GM12878 (cell line): ENCODE measurements around the gene ZDHHC19. TPM values are rescaled to one million over a fixed set of nuclear protein-coding genes. Genes with fewer than 3 reads are reported as not detected.

Source experiments
- ATAC-seq: fragments of 200-7000 bp; cut with Tn5 transposase; 3 replicates; pipeline ENCODE4 v1.9.1; 2020; ENCODE audit warnings: mild to moderate bottlenecking, moderate library complexity
- BruUV-seq: library from RNA; stranded (reverse); fragments of 400-500 nt; replicated peaks from 2 replicates; lab custom pipeline; 2021; lab: Mats Ljungman, UMichigan
- CTCF ChIA-PET: fragments of 300-600 bp; sonication (Branson Sonifier 250); formaldehyde crosslinking; extraction: SDS; loops from one replicate; lab custom pipeline; 2021; ENCODE audit warnings: inconsistent platforms; lab: Yijun Ruan, JAX
- POLR2A ChIA-PET: fragments of 350-600 bp; formaldehyde crosslinking; extraction: SDS; loops from one replicate; lab custom pipeline; 2021; ENCODE audit warnings: inconsistent platforms; lab: Charles Lee
- RAD21 ChIA-PET: fragments of 300-600 bp; sonication (Branson Sonifier 250); formaldehyde crosslinking; loops from one replicate; lab custom pipeline; 2023; ENCODE audit warnings: antibody characterized with exemption; ENCODE audit not compliant: unreplicated experiment; lab: Charles Lee
- SMC1A ChIA-PET: fragments of 300-600 bp; sonication (Branson Sonifier 250); formaldehyde crosslinking; loops from one replicate; lab custom pipeline; 2023; ENCODE audit not compliant: unreplicated experiment, uncharacterized antibody; lab: Charles Lee
- DNase-seq: peaks from one replicate; pipeline ENCODE4 v3.0.0-alpha.2; 2011; ENCODE audit warnings: low read depth, low spot score
- FAIRE-seq: peaks from 3 replicates; lab custom pipeline; 2011; peaks lifted over from hg19 to GRCh38; lab: Jason Lieb, UNC
- H2AFZ ChIP-seq: 2 replicates; pipeline ENCODE4 v1.6.0; 2011; ENCODE audit warnings: low read depth, low read length, control low read depth; ENCODE audit not compliant: control insufficient read depth
- H3K27ac ChIP-seq: 2 replicates; pipeline ENCODE4 v1.5.1; 2011; ENCODE audit warnings: control low read depth; ENCODE audit not compliant: control insufficient read depth, insufficient read depth
- H3K27me3 ChIP-seq, 2 experiments: replicated peaks in 1 of 2; 2 replicates each; pipeline versions ENCODE4 v1.6.0 to v1.6.1; 2011; ENCODE audit warnings: low read length in 1 of 2; ENCODE audit not compliant: control insufficient read depth in 2 of 2, insufficient read depth in 2 of 2
- H3K36me3 ChIP-seq, 2 experiments: 2 replicates each; pipeline ENCODE4 v1.5.1; 2011; ENCODE audit warnings: low read length in 1 of 2; ENCODE audit not compliant: control insufficient read depth in 2 of 2, insufficient read depth in 2 of 2
- H3K4me1 ChIP-seq: 2 replicates; pipeline ENCODE4 v1.6.1; 2011; ENCODE audit warnings: mild to moderate bottlenecking, low read length, moderate library complexity, mixed read lengths; ENCODE audit not compliant: control insufficient read depth, insufficient read depth
- H3K4me2 ChIP-seq: 2 replicates; pipeline ENCODE4 v1.6.0; 2011; ENCODE audit warnings: control low read depth; ENCODE audit not compliant: control insufficient read depth, insufficient read depth
- H3K4me3 ChIP-seq: fragments of 200-600 bp; sonication (generic); 2 replicates; pipeline ENCODE4 v1.5.1; 2016
- H3K79me2 ChIP-seq: 2 replicates; pipeline ENCODE4 v1.6.0; 2011; ENCODE audit warnings: low read length; ENCODE audit not compliant: control insufficient read depth, insufficient read depth
- H3K9ac ChIP-seq: 2 replicates; pipeline ENCODE4 v1.8.0; 2011; ENCODE audit warnings: low read length, control low read depth, mixed read lengths; ENCODE audit not compliant: control insufficient read depth, insufficient read depth
- H3K9me3 ChIP-seq: replicated peaks from 3 replicates; pipeline ENCODE4 v1.5.1; 2011; ENCODE audit warnings: mild to moderate bottlenecking, low read length; ENCODE audit not compliant: control insufficient read depth, insufficient read depth
- H4K20me1 ChIP-seq: 2 replicates; pipeline ENCODE4 v1.6.0; 2011; ENCODE audit not compliant: control insufficient read depth, insufficient read depth
- BHLHE40 ChIP-seq, 2 experiments: fragments of 450-650 bp in 1 of 2; IDR thresholded peaks; 2 replicates each; pipeline ENCODE4 v1.6.1; 2011 to 2017; ENCODE audit warnings: low read depth in 2 of 2, borderline replicate concordance in 1 of 2, improper control_type of control experiment in 1 of 2, low read length in 1 of 2, mild to moderate bottlenecking in 1 of 2
- WGBS: methylation state at CpG from one replicate; pipeline ENCODE4 v1.1.6; 2016; ENCODE audit warnings: low lambda C conversion rate; ENCODE audit not compliant: insufficient replicate concordance, insufficient coverage; ENCODE audit errors: missing lambda C conversion rate; 5-methylcytosine and 5-hydroxymethylcytosine counted together
- in situ Hi-C: fragments of 300-500 bp; cut with MboI; formaldehyde crosslinking; loops from 9 replicates; pipeline ENCODE4 v1.14.3; 2018; ENCODE audit warnings: mixed read lengths
- intact Hi-C: fragments of 100-400 bp; cut with micrococcal nuclease; formaldehyde crosslinking; loops from one replicate; pipeline ENCODE4 v1.14.2; 2022; ENCODE audit not compliant: unreplicated experiment
- polyA plus RNA-seq, 11 experiments: library from polyadenylated mRNA; depleted of rRNA in 4 of 11; unstranded in 6 of 11; stranded (reverse) in 5 of 11; fragments of >200 nt; fragmentation: Nextera tagmentation in 4 of 11; fragmentation: Illumina TruSeq in 1 of 11; extraction: Ambion mirVana in 4 of 11; extraction: Trizol in 1 of 11; gene quantifications; 1 replicate in 1 of 11; 2 replicates in 10 of 11; pipeline versions ENCODE4 v1.2.1 to v1.2.3, GENCODE V29; 2011 to 2016; ENCODE audit warnings: inconsistent platforms in 2 of 11, missing spikeins in 2 of 11, low read depth in 1 of 11
- total RNA-seq, 4 experiments: library from RNA; depleted of rRNA in 3 of 4; stranded (reverse); fragments of >200 nt in 3 of 4; fragmentation: Illumina TruSeq in 1 of 4; extraction: Trizol in 1 of 4; gene quantifications; 2 replicates each; pipeline versions ENCODE4 v1.2.1 to v1.2.3, GENCODE V29; 2013 to 2021
- TF ChIP-seq, protein P1 (sequence below): fragments of 450-650 bp; formaldehyde crosslinking; IDR thresholded peaks from 2 replicates; pipeline ENCODE4 v1.5.0; 2022; ENCODE audit warnings: mild to moderate bottlenecking, missing genetic modification characterization
- TF ChIP-seq, protein P2 (sequence below): IDR thresholded peaks from 2 replicates; pipeline ENCODE4 v1.6.1; 2012; ENCODE audit warnings: low read depth, low read length, improper control_type of control experiment

ZDHHC19 gene
- total and polyA plus RNA-seq, 10 of the 15 experiments (the other 5 are each of a cell fraction or from before 2014, with no cell fraction given) = 0.26 TPM; not detected in 9

DNA sequence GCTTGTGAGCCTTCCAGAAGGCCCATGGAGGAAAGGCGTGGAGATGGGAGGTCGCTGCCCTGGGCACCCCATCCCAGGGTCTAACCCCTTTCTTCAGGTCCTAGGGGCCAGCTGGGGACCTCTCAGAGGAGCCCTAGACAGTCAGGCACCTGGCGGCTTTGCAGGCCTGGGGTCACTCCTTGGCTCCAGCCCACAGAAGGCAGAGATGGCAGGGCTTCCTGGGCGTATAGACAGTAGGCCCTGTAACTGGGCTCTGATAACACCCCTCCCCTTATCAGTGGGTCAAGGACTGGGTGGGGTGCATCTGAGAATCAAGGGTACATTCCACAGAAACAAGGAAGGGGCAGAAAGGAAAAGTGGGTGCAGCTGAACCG, 16.7 kb downstream of the ZDHHC19 start (continued):
- TF ChIP-seq, protein P1, sequence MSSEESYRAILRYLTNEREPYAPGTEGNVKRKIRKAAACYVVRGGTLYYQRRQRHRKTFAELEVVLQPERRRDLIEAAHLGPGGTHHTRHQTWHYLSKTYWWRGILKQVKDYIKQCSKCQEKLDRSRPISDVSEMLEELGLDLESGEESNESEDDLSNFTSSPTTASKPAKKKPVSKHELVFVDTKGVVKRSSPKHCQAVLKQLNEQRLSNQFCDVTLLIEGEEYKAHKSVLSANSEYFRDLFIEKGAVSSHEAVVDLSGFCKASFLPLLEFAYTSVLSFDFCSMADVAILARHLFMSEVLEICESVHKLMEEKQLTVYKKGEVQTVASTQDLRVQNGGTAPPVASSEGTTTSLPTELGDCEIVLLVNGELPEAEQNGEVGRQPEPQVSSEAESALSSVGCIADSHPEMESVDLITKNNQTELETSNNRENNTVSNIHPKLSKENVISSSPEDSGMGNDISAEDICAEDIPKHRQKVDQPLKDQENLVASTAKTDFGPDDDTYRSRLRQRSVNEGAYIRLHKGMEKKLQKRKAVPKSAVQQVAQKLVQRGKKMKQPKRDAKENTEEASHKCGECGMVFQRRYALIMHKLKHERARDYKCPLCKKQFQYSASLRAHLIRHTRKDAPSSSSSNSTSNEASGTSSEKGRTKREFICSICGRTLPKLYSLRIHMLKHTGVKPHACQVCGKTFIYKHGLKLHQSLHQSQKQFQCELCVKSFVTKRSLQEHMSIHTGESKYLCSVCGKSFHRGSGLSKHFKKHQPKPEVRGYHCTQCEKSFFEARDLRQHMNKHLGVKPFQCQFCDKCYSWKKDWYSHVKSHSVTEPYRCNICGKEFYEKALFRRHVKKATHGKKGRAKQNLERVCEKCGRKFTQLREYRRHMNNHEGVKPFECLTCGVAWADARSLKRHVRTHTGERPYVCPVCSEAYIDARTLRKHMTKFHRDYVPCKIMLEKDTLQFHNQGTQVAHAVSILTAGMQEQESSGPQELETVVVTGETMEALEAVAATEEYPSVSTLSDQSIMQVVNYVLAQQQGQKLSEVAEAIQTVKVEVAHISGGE (CRISPR knock-in tag) = no peak

DNA sequence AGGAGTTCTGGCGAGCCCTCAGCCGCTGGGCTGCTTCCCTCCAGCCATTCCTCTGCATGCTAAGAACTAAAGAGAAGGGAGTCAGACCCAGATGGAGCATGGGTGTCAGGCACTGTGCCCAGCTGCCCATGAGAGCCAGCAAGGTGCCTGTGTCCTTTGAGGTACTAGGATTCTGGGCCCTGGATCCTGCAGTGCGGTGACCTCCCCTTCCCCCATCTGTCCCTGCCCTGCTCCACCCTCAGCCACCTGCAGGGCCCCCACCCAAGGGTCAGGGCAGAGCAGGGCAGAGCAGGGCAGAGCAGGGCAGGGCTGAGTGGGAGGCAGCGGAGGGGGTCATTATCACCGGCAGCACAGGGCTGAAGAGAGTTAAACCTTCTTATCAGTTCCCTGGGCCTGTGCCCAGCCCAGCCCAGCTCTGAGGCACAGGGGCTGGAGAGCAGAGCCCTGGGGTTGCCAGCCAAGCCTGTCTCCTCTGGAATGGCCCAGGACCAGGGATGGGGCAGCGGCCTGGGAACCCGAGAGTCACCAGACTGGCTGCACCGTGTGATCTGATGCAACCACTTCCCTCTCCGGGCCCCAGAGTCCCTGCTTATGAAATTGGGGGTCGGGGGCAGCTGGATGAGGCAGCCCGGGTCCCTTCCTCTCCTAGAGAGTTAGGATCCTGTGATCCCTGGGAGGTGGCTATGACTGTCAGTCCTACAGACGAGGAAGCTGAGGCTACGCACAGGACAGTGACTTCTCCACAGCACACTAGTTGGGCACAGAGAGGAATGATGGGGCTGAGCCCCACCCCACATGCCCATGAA, 17.3 kb downstream of the ZDHHC19 start:
- H4K20me1 ChIP-seq = no peaks in the 10 kb centered on the region
- H3K4me1 ChIP-seq = peaks cover 41% of the 10 kb centered on the region
- BruUV-seq = no TSS peak
- H3K27me3 ChIP-seq = no peaks in the 10 kb centered on the region
- H3K79me2 ChIP-seq = no peaks in the 10 kb centered on the region
- in situ Hi-C loops = loop anchor here (5.0 kb wide), 1 partner anchor 117 kb away; no protein-coding TSS in a partner anchor
- no peak overlapping the region; the same call in 1 of the 2 replicates for H3K9ac ChIP-seq
- peak overlapping the region; percentile 34; the same call in 1 of the 2 replicates for H3K4me2 ChIP-seq
- CTCF ChIA-PET = interaction anchor here (1.0 to 6.6 kb wide), 9 partner anchors 14 to 329 kb away, joined by 3 to 121 read pairs (median 5); no protein-coding TSS in a partner anchor
- no peaks in the 10 kb centered on the region for H3K9me3 ChIP-seq
- SMC1A ChIA-PET = interaction anchor here (1.1 to 9.7 kb wide), 8 partner anchors 13 to 279 kb away, joined by 3 to 151 read pairs (median 6); no protein-coding TSS in a partner anchor
- ATAC-seq = no peak
- no peaks in the 10 kb centered on the region for H3K36me3 ChIP-seq
- intact Hi-C loops = loop anchor here (10.0 kb wide), 1 partner anchor 289 kb away; the partner anchor contains the start of gene TNK2
- no peak overlapping the region for H3K4me3 ChIP-seq
- no peak for FAIRE-seq
- RAD21 ChIA-PET = interaction anchor here (0.8 to 6.5 kb wide), 6 partner anchors 7 to 171 kb away, joined by 3 to 113 read pairs (median 10); no protein-coding TSS in a partner anchor
- H3K27ac ChIP-seq = peak overlapping the region; percentile 7
- H2AFZ ChIP-seq = no peak overlapping the region
- WGBS = 60% methylated on average over 13 of the region's 13 CpGs
- TF ChIP-seq, protein P2, sequence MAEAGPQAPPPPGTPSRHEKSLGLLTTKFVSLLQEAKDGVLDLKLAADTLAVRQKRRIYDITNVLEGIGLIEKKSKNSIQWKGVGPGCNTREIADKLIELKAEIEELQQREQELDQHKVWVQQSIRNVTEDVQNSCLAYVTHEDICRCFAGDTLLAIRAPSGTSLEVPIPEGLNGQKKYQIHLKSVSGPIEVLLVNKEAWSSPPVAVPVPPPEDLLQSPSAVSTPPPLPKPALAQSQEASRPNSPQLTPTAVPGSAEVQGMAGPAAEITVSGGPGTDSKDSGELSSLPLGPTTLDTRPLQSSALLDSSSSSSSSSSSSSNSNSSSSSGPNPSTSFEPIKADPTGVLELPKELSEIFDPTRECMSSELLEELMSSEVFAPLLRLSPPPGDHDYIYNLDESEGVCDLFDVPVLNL = no peak
- TF ChIP-seq BHLHE40 (IDR thresholded peaks at IDR 0.05; ENCODE audit: borderline replicate concordance in 1 of 2, low read depth in 2 of 2, low read length in 1 of 2) = 0 out of 4 replicates have a peak, but pooled peaks of 1 of the 2 experiments have one; percentile 6
- no peak for DNase-seq
- POLR2A ChIA-PET = interaction anchor here (0.6 to 6.1 kb wide), 7 partner anchors 13 to 264 kb away, joined by 3 to 61 read pairs (median 8); no protein-coding TSS in a partner anchor
